Measurements from ENCODE around the gene TMEM171. TPM values are rescaled to one million over a fixed set of nuclear protein-coding genes. Genes with fewer than 3 reads are reported as not detected.

TMEM171 gene
- 2.1 TPM for total RNA-seq (2021; ENCODE audit: unreplicated experiment)
- polyA plus RNA-seq (2012; ENCODE audit: insufficient read length), result 5.1 TPM
- percentile 46 among the genes with signal in this experiment for Bru-seq, nascent RNA
- BruChase-seq, experiment 1, labeled RNA remaining after a 2-hour chase, result percentile 47 among the genes with signal in this experiment
- BruChase-seq, experiment 2, labeled RNA remaining after a 6-hour chase, result percentile 40 among the genes with signal in this experiment
- long read RNA-seq, partial matches to known transcripts, result 1 of 4 reads
- long read RNA-seq, other reads (novel, unspliced or antisense), result 1 of 4 reads

DNA sequence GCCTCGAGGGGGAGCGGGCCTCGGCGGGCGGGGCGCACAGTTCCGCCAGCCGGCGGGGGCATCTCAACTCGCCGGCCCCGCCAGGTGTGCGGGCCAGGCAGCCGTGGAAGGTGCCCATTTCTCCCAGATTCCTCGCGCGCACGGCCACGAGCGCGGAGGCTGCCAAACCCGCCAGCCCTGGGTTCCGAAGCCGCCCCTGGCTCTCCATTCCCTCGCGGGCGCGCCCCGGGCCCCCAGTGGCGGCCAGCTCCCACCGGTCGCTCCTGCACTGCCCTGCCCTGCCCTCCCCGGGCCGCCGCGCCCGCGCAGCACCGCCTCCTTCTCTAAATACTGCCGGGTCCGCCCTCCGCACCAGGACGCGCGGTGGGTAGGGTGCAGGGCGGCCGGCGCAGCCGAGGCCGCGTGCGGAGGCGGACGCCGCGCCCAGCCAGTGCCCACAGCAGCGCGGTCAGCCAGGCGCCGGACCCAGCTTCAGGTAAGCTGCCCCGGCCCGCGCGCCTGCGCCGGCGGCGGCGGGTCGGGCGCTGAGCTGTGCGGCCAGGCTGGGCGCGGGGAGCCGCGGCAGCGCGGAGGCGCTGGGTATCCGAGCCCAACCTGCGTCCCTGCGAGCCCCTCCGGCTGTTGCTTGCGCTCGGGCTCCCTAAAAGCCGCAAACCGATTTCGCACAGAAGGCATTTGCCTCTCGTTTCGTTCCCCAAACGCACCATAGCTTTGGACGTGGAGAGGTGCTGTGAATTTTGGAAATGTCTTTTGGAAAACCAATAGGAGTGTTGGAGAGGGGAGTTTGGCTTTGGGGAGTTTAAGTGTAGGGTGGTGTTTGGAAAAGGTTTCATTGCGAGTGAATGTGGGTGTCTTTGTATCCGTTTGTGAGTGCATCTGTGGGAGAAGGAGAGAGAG, at the start of gene TMEM171:
TMEM171 (plus strand) TSS at position 354 of the 897 bp plus-strand sequence. CDS start 2,799 bp downstream, outside the sequence.
- intact Hi-C loops (cut with micrococcal nuclease; ENCODE audit: unreplicated experiment) (no loop called here), in situ Hi-C loops (cut with HindIII; ENCODE audit: low pct_unique_long_range_greater_than_20kb, low sequenced_read_pairs) (no loop called here)
- ChIA-PET CTCF (no interaction called here), POLR2A (interaction anchor here (0.7 kb wide), 1 partner anchor 28 kb away, joined by 3 read pairs; no protein-coding TSS in a partner anchor)
- ATAC-seq (peak; percentile 91), DNase-seq (ENCODE audit: low read depth, low spot score) (no peak)
- Histone ChIP-seq H3K4me1 (ENCODE audit: control insufficient read depth, insufficient read depth, low read length) (peaks cover 6% of the 10 kb centered on the region; the same call in 1 of the 2 replicates), H3K4me3 (ENCODE audit: low read depth in 2 of 2, low read length in 2 of 2) (peak within 1 kb of the TSS; percentile 49 to 71), H3K27me3 (ENCODE audit: control insufficient read depth, insufficient read depth, low read length) (no peaks in the 10 kb centered on the region; the same call in 1 of the 2 replicates), H3K27ac (ENCODE audit: low read length) (peak within 1 kb of the TSS; percentile 36; the same call in 1 of the 2 replicates), H3K36me3 (ENCODE audit: control insufficient read depth, insufficient read depth, low read length) (no peaks in the 10 kb centered on the region), H3K9me3 (ENCODE audit: control insufficient read depth, insufficient read depth, low read depth, low read length) (no peaks in the 10 kb centered on the region)
- TF ChIP-seq SIN3A (IDR thresholded peaks at IDR 0.05; ENCODE audit: borderline replicate concordance, insufficient read depth, low read depth, low read length), result peak; percentile 29; the same call in 1 of the 2 replicates
- TF ChIP-seq, protein P1, sequence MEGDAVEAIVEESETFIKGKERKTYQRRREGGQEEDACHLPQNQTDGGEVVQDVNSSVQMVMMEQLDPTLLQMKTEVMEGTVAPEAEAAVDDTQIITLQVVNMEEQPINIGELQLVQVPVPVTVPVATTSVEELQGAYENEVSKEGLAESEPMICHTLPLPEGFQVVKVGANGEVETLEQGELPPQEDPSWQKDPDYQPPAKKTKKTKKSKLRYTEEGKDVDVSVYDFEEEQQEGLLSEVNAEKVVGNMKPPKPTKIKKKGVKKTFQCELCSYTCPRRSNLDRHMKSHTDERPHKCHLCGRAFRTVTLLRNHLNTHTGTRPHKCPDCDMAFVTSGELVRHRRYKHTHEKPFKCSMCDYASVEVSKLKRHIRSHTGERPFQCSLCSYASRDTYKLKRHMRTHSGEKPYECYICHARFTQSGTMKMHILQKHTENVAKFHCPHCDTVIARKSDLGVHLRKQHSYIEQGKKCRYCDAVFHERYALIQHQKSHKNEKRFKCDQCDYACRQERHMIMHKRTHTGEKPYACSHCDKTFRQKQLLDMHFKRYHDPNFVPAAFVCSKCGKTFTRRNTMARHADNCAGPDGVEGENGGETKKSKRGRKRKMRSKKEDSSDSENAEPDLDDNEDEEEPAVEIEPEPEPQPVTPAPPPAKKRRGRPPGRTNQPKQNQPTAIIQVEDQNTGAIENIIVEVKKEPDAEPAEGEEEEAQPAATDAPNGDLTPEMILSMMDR (IDR thresholded peaks at IDR 0.05), result no peak
- no TSS peak for BruUV-seq (replicated peaks)

GRCh38 chr5:73081093-73081492, 39.3 kb upstream of the TMEM171 start:
- no peak for ATAC-seq
- H3K9me3 ChIP-seq (ENCODE audit: control insufficient read depth, insufficient read depth, low read depth, low read length), result no peaks in the 10 kb centered on the region
- no peaks in the 10 kb centered on the region for H3K4me1 ChIP-seq (ENCODE audit: control insufficient read depth, insufficient read depth, low read length)
- intact Hi-C loops (cut with micrococcal nuclease; ENCODE audit: unreplicated experiment) (loop anchor here (5.0 to 10.0 kb wide), 2 partner anchors 124 to 159 kb away; no protein-coding TSS in a partner anchor), in situ Hi-C loops (cut with HindIII; ENCODE audit: low pct_unique_long_range_greater_than_20kb, low sequenced_read_pairs) (no loop called here)
- no TSS peak for BruUV-seq (replicated peaks)
- CTCF ChIA-PET, result no interaction called here
- POLR2A ChIA-PET, result no interaction called here
- no peaks in the 10 kb centered on the region for H3K27me3 ChIP-seq (ENCODE audit: control insufficient read depth, insufficient read depth, low read length)
- no peak overlapping the region for H3K27ac ChIP-seq (ENCODE audit: low read length)
- TF ChIP-seq, protein P2, sequence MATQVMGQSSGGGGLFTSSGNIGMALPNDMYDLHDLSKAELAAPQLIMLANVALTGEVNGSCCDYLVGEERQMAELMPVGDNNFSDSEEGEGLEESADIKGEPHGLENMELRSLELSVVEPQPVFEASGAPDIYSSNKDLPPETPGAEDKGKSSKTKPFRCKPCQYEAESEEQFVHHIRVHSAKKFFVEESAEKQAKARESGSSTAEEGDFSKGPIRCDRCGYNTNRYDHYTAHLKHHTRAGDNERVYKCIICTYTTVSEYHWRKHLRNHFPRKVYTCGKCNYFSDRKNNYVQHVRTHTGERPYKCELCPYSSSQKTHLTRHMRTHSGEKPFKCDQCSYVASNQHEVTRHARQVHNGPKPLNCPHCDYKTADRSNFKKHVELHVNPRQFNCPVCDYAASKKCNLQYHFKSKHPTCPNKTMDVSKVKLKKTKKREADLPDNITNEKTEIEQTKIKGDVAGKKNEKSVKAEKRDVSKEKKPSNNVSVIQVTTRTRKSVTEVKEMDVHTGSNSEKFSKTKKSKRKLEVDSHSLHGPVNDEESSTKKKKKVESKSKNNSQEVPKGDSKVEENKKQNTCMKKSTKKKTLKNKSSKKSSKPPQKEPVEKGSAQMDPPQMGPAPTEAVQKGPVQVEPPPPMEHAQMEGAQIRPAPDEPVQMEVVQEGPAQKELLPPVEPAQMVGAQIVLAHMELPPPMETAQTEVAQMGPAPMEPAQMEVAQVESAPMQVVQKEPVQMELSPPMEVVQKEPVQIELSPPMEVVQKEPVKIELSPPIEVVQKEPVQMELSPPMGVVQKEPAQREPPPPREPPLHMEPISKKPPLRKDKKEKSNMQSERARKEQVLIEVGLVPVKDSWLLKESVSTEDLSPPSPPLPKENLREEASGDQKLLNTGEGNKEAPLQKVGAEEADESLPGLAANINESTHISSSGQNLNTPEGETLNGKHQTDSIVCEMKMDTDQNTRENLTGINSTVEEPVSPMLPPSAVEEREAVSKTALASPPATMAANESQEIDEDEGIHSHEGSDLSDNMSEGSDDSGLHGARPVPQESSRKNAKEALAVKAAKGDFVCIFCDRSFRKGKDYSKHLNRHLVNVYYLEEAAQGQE (IDR thresholded peaks at IDR 0.05; ENCODE audit: insufficient read depth in 1 of 2, low read depth in 2 of 2, low read length in 1 of 2), result no peak
- TF ChIP-seq POLR2AphosphoS5 (IDR thresholded peaks at IDR 0.05; ENCODE audit: low read depth, low read length) (no peak), TCF7L2 (IDR thresholded peaks at IDR 0.05; ENCODE audit: low read depth, low read length) (no peak), SIN3A (IDR thresholded peaks at IDR 0.05; ENCODE audit: borderline replicate concordance, insufficient read depth, low read depth, low read length) (no peak)
- TF ChIP-seq, protein P1 (IDR thresholded peaks at IDR 0.05), result no peak
- H3K36me3 ChIP-seq (ENCODE audit: control insufficient read depth, insufficient read depth, low read length), result peaks cover 6% of the 10 kb centered on the region; the same call in 1 of the 2 replicates
- no peak for DNase-seq (ENCODE audit: low read depth, low spot score)
- no peak overlapping the region for H3K4me3 ChIP-seq (ENCODE audit: low read depth in 2 of 2, low read length in 2 of 2)
